GM12892 (cell line): ENCODE data around the gene GHSR.

Source experiments
- DNase-seq: peaks from one replicate; pipeline ENCODE4 v3.0.0; 2011; ENCODE audit not compliant: insufficient read length
- FAIRE-seq: peaks from 2 replicates; lab custom pipeline; 2011; peaks lifted over from hg19 to GRCh38; lab: Jason Lieb, UNC
- POLR2A ChIP-seq: IDR thresholded peaks from 2 replicates; pipeline ENCODE4 v1.6.1; 2011; ENCODE audit warnings: low read depth, low read length, control low read depth
- POLR2AphosphoS5 ChIP-seq: IDR thresholded peaks from 2 replicates; pipeline ENCODE4 v1.6.1; 2011; ENCODE audit warnings: low read depth, low read length, control low read depth
- TAF1 ChIP-seq: IDR thresholded peaks from 2 replicates; pipeline ENCODE4 v1.6.1; 2011; ENCODE audit warnings: low read depth, mild to moderate bottlenecking, control low read depth, low read length, borderline replicate concordance

The GHSR gene

DNA sequence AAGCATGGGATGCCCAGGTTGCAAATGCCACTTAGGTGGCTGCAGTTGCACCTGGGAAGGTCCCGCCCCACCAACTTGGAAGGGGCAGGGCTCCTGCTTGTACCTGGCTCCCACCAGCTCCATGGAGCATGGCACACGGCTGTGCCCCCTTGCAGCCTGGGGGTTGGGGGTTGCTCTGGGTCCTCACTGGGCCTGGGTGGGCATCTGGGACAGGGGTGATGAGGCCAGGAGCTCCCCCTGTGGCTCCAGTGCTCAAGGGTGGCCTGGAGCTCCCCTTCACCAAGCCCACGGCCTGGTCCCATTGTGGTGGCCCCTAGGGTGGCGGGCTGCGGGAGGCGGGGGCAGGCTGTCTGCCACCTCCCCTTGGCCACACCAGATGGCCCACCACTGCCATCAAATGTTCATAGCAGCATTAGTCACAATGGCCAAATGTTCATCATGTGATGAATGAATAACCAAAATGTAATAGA is 36.7 kb downstream of the GHSR start:
- DNase-seq: no peak
- no peak for TF ChIP-seq POLR2AphosphoS5
- TF ChIP-seq POLR2A: no peak
- no peak for TF ChIP-seq TAF1

GRCh38 chr3:172410702-172411477 is 37.4 kb downstream of the GHSR start:
- FAIRE-seq (no peak), DNase-seq (no peak)
- TF ChIP-seq POLR2A (no peak), POLR2AphosphoS5 (no peak), TAF1 (no peak)

More for the DNA sequence above, 36.7 kb downstream of the GHSR start:
- FAIRE-seq: no peak

- FAIRE-seq (no peak), DNase-seq (no peak)
- TF ChIP-seq POLR2AphosphoS5 (no peak), POLR2A (no peak), TAF1 (no peak)
These were observed 40.4 kb downstream of the GHSR start for GRCh38 chr3:172407872-172408271.

DNA sequence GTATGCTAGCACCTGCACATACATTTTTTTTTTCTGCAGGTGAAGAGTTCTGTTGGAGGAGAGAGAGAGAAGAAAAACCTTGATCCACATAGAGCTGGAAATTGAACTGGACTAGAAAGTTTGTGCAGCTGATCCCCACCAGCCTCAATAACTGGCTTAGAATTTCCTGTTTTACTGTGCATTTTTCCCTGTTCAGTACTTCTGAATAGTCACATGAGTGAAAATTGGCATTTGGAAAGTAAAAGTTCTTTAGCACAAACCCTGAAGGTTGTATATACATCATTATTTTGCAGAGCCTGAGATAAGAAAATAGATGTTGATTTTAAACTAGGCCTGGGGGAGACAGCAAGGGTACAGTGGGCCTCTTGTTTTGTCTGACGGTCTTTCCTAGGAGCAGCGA is 42.3 kb downstream of the GHSR start:
- FAIRE-seq: no peak
- no peak for TF ChIP-seq POLR2AphosphoS5
- no peak for TF ChIP-seq POLR2A
- DNase-seq: no peak

- FAIRE-seq: no peak
- no peak for DNase-seq
- no peak for TF ChIP-seq POLR2AphosphoS5
- no peak for TF ChIP-seq POLR2A
- TF ChIP-seq TAF1: no peak
These were observed 43.9 kb downstream of the GHSR start for GRCh38 chr3:172404237-172404962.

GRCh38 chr3:172402892-172403643 is 45.2 kb downstream of the GHSR start:
- DNase-seq (no peak), FAIRE-seq (no peak)
- no peak for TF ChIP-seq TAF1
- TF ChIP-seq POLR2AphosphoS5: no peak
- TF ChIP-seq POLR2A: no peak

DNA sequence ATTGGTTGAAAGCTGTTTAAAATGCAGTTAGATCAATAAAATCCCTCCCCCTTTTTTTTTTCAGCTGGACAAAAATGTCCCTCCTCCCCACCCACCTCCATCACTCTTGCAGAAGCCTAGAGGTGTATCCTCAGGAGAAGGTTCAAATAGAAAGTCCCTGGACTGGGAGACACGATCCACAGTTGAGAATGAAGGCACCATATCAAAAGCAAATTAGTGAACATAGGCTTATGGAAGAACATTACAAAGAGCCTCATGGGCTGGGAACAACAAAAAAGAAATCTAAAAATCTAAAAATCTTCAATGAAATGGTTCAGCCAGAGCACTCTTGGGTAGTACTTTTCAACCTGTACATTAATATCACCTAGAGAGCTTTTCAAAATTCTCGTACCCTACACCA is 46.2 kb downstream of the GHSR start:
- no peak for DNase-seq
- TF ChIP-seq POLR2A: no peak
- no peak for TF ChIP-seq POLR2AphosphoS5
- no peak for TF ChIP-seq TAF1
- no peak for FAIRE-seq

GRCh38 chr3:172398484-172398883 is 49.8 kb downstream of the GHSR start:
- TF ChIP-seq TAF1: no peak
- no peak for TF ChIP-seq POLR2AphosphoS5
- no peak for TF ChIP-seq POLR2A
- FAIRE-seq (no peak), DNase-seq (no peak)

DNA sequence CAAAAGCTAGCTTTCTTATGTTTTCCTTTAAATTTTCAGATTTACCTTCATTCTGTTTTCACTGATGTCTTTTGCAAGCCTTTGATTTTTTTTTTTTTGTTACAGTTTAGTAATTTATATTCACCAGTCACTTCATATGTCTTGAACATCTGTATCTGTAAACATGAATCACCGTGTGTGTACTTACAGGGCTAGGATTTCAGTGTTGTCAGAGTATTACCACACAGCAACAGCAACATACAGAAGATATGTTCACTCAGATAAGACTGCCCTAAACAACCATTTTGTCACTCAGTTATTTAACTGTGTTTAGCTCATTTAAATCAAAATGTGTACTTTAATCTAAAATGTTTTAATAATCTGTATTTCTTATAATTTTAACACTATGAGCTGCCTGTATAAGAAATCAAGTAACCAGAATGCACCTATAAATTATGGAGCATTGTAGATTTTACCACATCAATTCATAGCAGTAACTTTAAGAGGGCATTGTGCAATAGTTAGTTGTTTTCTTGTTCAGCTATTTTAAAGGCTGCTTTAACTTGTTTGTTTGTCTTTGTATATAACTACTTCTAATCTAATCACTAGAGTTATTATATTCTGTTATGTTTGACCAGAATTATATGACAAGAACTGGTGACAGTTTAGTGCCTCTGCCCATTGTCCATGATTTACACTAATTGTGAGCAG is 50.4 kb downstream of the GHSR start:
- no peak for TF ChIP-seq POLR2AphosphoS5
- TF ChIP-seq TAF1: no peak
- TF ChIP-seq POLR2A: no peak
- no peak for FAIRE-seq

DNA sequence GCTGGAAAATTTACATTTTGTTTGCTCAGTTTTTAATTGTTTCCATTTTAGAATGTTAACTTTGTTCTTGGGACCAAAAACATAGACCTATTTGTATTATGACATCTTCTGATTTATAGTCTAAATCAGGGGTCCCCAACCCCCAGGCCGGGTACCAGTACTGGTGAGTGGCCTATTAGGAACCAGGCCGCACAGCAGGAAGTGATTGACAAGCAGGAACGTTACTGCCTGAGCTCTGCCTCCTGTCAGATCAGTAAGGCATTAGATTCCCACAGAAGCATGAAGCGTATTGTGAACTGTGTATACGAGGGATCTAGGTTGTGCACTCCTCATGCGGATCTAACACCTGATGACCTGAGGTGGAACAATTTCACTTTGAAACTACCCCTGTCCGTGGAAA is 51.9 kb downstream of the GHSR start:
- no peak for TF ChIP-seq POLR2A
- DNase-seq: no peak
- FAIRE-seq: no peak

More for the DNA sequence above, 50.4 kb downstream of the GHSR start:
- no peak for DNase-seq

DNA sequence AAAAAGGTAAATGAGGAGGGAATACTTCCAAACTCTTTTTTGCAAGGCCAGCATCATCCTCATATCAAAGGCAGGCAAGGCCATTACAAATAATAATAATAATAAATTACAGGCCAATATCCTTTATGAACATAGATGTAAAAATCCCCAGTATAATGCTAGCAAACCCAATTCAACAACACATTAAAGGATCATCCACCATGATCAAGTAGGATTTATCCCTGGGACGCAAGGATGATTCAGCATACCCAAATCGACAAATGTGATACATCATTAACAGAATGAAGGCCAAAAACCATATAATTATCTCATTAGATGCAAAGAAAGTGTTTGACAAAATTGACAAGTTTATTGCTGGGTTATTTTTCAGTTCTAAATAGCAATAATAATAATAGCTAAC is 53.6 kb downstream of the GHSR start:
- TF ChIP-seq POLR2AphosphoS5: no peak
- TF ChIP-seq POLR2A: no peak
- TF ChIP-seq TAF1: no peak
- DNase-seq (no peak), FAIRE-seq (no peak)
